Fibroblast of lung (primary cell): Measurements from ENCODE around the gene LTA4H.

ENCODE experiments used
- CTCF ChIP-seq, 2 donors: IDR thresholded peaks in 1 of 2; conservative IDR thresholded peaks in 1 of 2; 1 replicate in 1 of 2; 2 replicates in 1 of 2; pipeline ENCODE4 v1.5.1; 2011 to 2012; ENCODE audit warnings: low read length in 2 of 2, control low read depth in 1 of 2, inconsistent platforms in 1 of 2, low read depth in 1 of 2, mild to moderate bottlenecking in 1 of 2
- EZH2 ChIP-seq: IDR thresholded peaks from 2 replicates; pipeline ENCODE4 v1.5.1; 2012; ENCODE audit warnings: low read length, control low read depth, mild to moderate bottlenecking; ENCODE audit errors: missing control alignments

- TF ChIP-seq CTCF (conservative IDR thresholded peaks at IDR 0.05 in 1 of 2, IDR thresholded peaks at IDR 0.05 in 1 of 2; ENCODE audit: low read depth in 1 of 2, low read length in 2 of 2): no peak
- TF ChIP-seq EZH2: no peak
Observed at GRCh38 chr12:96007729-96008128, 27.7 kb downstream of the LTA4H start.
